ENCODE results near the gene MALT1. TPM values are rescaled to one million over a fixed set of nuclear protein-coding genes. Genes with fewer than 3 reads are reported as not detected.
"Not testable (repeated sequence)": the region's sequence is repeated elsewhere in the genome, so short reads cannot be mapped to it uniquely, and the experiment has no call there.

The MALT1 gene
- total RNA-seq, 1 donor from 2014 or later, result 29.7 TPM

DNA sequence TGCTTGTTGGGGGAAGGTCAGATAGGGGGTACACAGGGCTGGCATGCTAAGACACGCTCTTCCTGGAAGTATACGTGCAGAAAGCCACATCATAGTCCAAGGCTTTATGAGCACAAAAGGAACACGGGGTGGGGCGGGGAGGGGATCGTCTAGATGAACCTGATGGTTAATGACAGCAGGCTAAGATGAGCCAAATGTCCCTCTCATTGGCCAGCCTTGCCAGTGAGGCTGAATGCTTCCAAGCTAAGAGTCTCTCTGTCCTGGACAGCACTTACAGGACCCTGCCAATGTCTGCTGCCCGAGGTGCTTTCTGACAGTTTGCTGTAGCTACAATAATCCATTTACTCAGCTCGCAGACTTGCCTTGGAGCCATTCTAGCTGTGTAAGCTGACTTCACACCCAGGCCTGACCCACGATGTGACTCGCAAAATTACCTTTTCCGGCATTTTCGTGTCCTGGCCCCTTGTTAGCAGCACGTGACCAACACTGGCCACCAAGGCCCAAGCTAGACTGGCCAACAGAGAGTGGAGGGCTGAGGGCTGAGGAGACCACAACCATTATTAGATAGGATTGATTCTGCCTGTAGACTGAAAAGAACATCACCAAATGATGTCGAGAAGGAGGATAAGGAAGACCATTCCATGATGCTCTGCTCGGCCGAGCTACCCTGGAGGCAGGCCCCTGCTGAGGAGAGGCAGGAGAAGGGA lies 84.2 kb downstream of the MALT1 start:
- Mint-ChIP-seq H3K9me3 (no peaks in the 10 kb centered on the region), H3K4me1 (ENCODE audit: unreplicated experiment) (no peaks in the 10 kb centered on the region), H3K4me3 (no peak overlapping the region), H3K27me3 (peaks cover 8% of the 10 kb centered on the region), H3K27ac (no peak overlapping the region), H3K36me3 (peaks cover 3% of the 10 kb centered on the region)
- TF ChIP-seq, protein P1, sequence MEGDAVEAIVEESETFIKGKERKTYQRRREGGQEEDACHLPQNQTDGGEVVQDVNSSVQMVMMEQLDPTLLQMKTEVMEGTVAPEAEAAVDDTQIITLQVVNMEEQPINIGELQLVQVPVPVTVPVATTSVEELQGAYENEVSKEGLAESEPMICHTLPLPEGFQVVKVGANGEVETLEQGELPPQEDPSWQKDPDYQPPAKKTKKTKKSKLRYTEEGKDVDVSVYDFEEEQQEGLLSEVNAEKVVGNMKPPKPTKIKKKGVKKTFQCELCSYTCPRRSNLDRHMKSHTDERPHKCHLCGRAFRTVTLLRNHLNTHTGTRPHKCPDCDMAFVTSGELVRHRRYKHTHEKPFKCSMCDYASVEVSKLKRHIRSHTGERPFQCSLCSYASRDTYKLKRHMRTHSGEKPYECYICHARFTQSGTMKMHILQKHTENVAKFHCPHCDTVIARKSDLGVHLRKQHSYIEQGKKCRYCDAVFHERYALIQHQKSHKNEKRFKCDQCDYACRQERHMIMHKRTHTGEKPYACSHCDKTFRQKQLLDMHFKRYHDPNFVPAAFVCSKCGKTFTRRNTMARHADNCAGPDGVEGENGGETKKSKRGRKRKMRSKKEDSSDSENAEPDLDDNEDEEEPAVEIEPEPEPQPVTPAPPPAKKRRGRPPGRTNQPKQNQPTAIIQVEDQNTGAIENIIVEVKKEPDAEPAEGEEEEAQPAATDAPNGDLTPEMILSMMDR (conservative IDR thresholded peaks at IDR 0.05), result no peak
- no peak for DNase-seq (ENCODE audit: extremely low spot score, unreplicated experiment)

DNA sequence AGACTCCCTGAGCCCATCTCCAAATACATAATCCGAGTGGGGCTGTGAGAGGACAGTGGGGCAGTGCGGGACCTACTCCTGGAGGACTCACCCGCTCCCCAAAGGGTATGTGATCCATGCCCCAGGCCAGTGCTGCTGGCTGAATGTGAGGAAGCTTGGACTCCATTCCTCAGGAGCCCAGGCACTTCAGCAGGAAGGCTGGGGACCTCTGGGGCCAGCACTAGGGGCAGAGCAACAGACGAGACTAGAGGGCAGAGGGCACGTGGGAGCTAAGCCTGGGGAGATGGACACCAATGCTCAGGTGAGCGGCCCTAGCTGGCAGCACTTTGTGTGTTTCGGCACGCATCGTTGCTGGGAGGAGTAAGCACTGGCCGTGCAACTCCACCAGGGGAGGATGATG lies 84.9 kb downstream of the MALT1 start:
- TF ChIP-seq, protein P1 (conservative IDR thresholded peaks at IDR 0.05), result no peak
- H3K4me1 Mint-ChIP-seq (ENCODE audit: unreplicated experiment), result peaks cover 2% of the 10 kb centered on the region
- no peak overlapping the region for H3K4me3 Mint-ChIP-seq
- no peak overlapping the region for H3K27ac Mint-ChIP-seq
- peaks cover 8% of the 10 kb centered on the region for H3K27me3 Mint-ChIP-seq
- H3K36me3 Mint-ChIP-seq, result no peaks in the 10 kb centered on the region
- DNase-seq (ENCODE audit: extremely low spot score, unreplicated experiment), result no peak
- no peaks in the 10 kb centered on the region for H3K9me3 Mint-ChIP-seq

DNA sequence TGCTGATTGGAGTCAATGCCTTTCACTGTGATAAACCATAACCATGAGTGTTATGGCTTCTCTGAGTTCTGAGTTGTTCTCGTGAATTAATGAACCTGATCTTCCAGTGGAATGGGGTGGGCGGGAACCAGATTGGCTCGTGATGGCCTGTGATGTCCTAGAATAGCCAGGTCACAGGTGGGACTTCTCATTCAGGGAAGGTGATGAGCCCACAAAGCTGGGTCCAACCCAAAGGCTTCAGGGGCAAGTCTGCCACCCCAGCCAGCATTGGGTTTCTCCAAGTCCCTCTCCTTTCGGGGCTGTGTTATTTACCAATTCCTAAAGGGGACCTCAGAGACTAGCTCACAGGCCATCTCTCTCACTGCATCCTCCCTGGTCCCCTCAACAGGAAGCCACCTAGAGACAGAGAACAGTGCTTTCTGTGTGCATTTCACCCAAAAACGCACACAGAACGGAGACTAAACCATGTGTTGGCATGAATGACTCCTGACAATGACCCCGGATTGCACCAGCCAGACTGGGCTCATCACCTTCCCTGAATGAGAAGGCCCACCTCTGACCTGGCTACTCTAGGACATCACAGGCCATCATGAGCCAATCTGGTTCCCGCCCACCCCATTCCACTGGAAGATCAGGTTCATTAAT lies 85.5 kb downstream of the MALT1 start:
- no peak overlapping the region for H3K4me3 Mint-ChIP-seq
- peaks cover 12% of the 10 kb centered on the region for H3K27me3 Mint-ChIP-seq
- H3K9me3 Mint-ChIP-seq, result no peaks in the 10 kb centered on the region
- TF ChIP-seq, protein P1 (conservative IDR thresholded peaks at IDR 0.05), result no peak
- H3K36me3 Mint-ChIP-seq, result no peaks in the 10 kb centered on the region
- peaks cover 7% of the 10 kb centered on the region for H3K4me1 Mint-ChIP-seq (ENCODE audit: unreplicated experiment)
- DNase-seq (ENCODE audit: extremely low spot score, unreplicated experiment), result no peak
- no peak overlapping the region for H3K27ac Mint-ChIP-seq

DNA sequence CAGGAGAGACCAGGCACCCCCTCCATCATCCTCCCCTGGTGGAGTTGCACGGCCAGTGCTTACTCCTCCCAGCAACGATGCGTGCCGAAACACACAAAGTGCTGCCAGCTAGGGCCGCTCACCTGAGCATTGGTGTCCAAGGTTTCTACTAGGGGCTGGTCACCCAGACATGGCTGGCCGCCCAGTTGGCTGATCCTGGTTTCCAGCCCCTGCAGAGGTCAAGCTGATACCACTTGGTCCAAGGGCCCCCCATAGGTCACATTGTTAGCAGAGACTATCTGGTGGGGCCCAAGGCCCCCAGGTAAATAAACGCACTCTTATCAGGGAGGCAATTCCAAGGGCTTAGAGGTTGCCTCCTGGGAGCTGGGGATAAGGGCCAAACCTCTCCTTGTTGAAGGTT lies 86.1 kb downstream of the MALT1 start:
- H3K36me3 Mint-ChIP-seq; H3K9me3 Mint-ChIP-seq; DNase-seq (ENCODE audit: extremely low spot score, unreplicated experiment); H3K4me3 Mint-ChIP-seq; H3K27ac Mint-ChIP-seq; H3K4me1 Mint-ChIP-seq (ENCODE audit: unreplicated experiment): not testable (repeated sequence)
- peaks cover 13% of the 10 kb centered on the region for H3K27me3 Mint-ChIP-seq

DNA sequence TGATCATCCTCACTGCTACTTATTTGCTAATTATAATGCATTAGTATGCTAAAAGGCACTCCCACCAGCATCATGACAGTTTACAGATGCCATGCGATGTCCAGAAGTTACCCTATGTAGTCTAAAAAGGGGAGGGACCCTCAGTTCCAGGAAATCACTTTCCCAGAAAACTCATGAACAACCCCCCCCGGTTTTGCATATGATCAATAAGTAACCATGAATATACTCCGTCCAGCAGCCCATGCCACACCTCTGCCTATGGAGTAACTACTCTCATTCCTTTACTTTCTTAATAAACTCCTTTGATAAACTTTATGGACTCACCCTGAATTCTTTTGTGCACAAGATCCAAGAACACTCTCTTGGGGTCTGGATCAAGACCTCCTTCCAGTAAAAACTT lies 86.8 kb downstream of the MALT1 start:
- no peak overlapping the region for H3K4me3 Mint-ChIP-seq
- DNase-seq (ENCODE audit: extremely low spot score, unreplicated experiment), result no peak
- H3K27me3 Mint-ChIP-seq, result peaks cover 14% of the 10 kb centered on the region
- TF ChIP-seq, protein P1 (conservative IDR thresholded peaks at IDR 0.05), result no peak
- no peaks in the 10 kb centered on the region for H3K9me3 Mint-ChIP-seq
- H3K4me1 Mint-ChIP-seq (ENCODE audit: unreplicated experiment), result peaks cover 9% of the 10 kb centered on the region
- H3K27ac Mint-ChIP-seq, result no peak overlapping the region
- no peaks in the 10 kb centered on the region for H3K36me3 Mint-ChIP-seq

DNA sequence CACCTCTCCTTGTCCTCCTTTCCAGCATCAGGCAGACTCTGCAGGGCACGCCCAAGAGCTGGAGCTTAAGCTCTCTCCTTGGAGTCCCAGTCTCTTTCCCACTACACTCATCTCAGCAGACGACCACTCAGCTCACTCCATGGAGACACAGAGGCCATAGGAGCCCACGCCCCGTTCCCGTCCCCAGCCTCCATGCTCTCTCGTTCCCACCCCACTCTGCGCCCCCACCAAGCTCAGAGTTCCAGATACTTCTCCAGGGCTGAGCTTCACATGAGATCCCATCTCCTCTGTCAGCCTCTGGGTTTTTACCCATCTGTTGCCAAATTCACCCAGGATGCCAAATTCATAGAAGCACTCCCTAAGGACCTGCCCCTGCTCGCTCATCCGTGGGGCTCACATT lies 87.3 kb downstream of the MALT1 start:
- H3K4me3 Mint-ChIP-seq, result no peak overlapping the region
- H3K36me3 Mint-ChIP-seq, result no peaks in the 10 kb centered on the region
- peak overlapping the region; percentile 24 for H3K27ac Mint-ChIP-seq
- no peak for DNase-seq (ENCODE audit: extremely low spot score, unreplicated experiment)
- TF ChIP-seq, protein P1 (conservative IDR thresholded peaks at IDR 0.05), result no peak
- H3K9me3 Mint-ChIP-seq, result no peaks in the 10 kb centered on the region
- H3K4me1 Mint-ChIP-seq (ENCODE audit: unreplicated experiment), result peaks cover 9% of the 10 kb centered on the region
- H3K27me3 Mint-ChIP-seq, result peaks cover 19% of the 10 kb centered on the region

Measured in type B pancreatic cell (in vitro differentiated cells).